Suprapubic skin (tissue), 3 donors: ENCODE results near the gene SLC9B1.

Experiments
- CTCF ChIP-seq, 2 donors: fragments of 200-600 bp in 1 of 2; fragments of 450-650 bp in 1 of 2; sonication (generic) in 1 of 2; IDR thresholded peaks; one replicate each; pipeline ENCODE4 v1.5.1; 2016 to 2019; ENCODE audit warnings: antibody characterized with exemption in 2 of 2, mild to moderate bottlenecking in 1 of 2, moderate library complexity in 1 of 2
- POLR2A ChIP-seq, 2 donors: fragments of 450-650 bp; IDR thresholded peaks; one replicate each; pipeline ENCODE4 v1.6.1; 2017; ENCODE audit warnings: antibody characterized with exemption in 2 of 2, mild to moderate bottlenecking in 2 of 2, moderate library complexity in 2 of 2

GRCh38 chr4:103036169-103036568, 16.7 kb upstream of the SLC9B1 start:
- TF ChIP-seq CTCF (IDR thresholded peaks at IDR 0.05) (no peak), POLR2A (IDR thresholded peaks at IDR 0.05) (no peak)
